Left colon (tissue), 2 donors: ENCODE measurements around the gene NSDHL. TPM values are rescaled to one million over a fixed set of nuclear protein-coding genes. Genes with fewer than 3 reads are reported as not detected.
"Not testable (repeated sequence)": the region's sequence is repeated elsewhere in the genome, so short reads cannot be mapped to it uniquely, and the experiment has no call there.

Experiments used
- ATAC-seq: fragments of 200-7000 bp; cut with Tn5 transposase; one replicate; pipeline ENCODE4 v1.9.1; 2020; ENCODE audit warnings: mild to moderate bottlenecking, moderate library complexity
- DNase-seq, 2 donors: peaks; one replicate each; pipeline ENCODE4 v3.0.0-alpha.2; 2020
- intact Hi-C, 2 donors: fragments of 100-400 bp; cut with DNase I in 1 of 2; cut with micrococcal nuclease in 1 of 2; formaldehyde crosslinking; loops; one replicate each; pipeline versions ENCODE4 v1.11.2 to v1.14.0; 2022; cut with DNase I, micrococcal nuclease
- long read RNA-seq: library from polyadenylated mRNA; unstranded; transcript quantifications from one replicate; pipeline ENCODE4 v2.0.0, GENCODE V29; 2021
- total RNA-seq, 2 donors: library from RNA; stranded (reverse); fragmentation: NEBNext Ultra II Directional; extraction: Animal tissue kit (Norgen Biotek cat#: 25700); gene quantifications; one replicate each; pipeline ENCODE4 v1.2.1, GENCODE V29; 2021
- donor health status: DM: no; HTN: no; CAD: no.
- donor health status: DM: yes; HTN: yes; CAD: no.

NSDHL gene
- 10 to 100 TPM; 17.3 to 36.2 TPM for total RNA-seq
- long read RNA-seq, transcript NSDHL-203 (9 exons, 1,630 nt): minor isoform, 16 of 75 reads
- long read RNA-seq, transcript NSDHL-201 (8 exons, 1,929 nt): major isoform, 54 of 75 reads
- long read RNA-seq, partial matches to known transcripts: 0 of 75 reads
- long read RNA-seq, other reads (novel, unspliced or antisense): 5 of 75 reads

- DNase-seq (peak; percentile 93 to 96), ATAC-seq (peak; percentile 97)
- intact Hi-C loops: no loop called here
These were observed at the start of gene NSDHL, which contains the start of gene CETN2 for GRCh38 chrX:152830312-152831305. Gene NSDHL (plus strand): TSS chrX:152831063. CDS start chrX:152846325, 15,262 bp downstream. Gene CETN2 (minus strand): TSS chrX:152830757. CDS start chrX:152830710, 47 bp downstream.

- DNase-seq, intact Hi-C loops: not testable (repeated sequence)
- peak; percentile 48 for ATAC-seq
These were observed 43.8 kb upstream of the NSDHL start for GRCh38 chrX:152787062-152787461.

- intact Hi-C loops: no loop called here
- ATAC-seq (no peak), DNase-seq (no peak)
These were observed 31.9 kb upstream of the NSDHL start for GRCh38 chrX:152798945-152799344.

DNA sequence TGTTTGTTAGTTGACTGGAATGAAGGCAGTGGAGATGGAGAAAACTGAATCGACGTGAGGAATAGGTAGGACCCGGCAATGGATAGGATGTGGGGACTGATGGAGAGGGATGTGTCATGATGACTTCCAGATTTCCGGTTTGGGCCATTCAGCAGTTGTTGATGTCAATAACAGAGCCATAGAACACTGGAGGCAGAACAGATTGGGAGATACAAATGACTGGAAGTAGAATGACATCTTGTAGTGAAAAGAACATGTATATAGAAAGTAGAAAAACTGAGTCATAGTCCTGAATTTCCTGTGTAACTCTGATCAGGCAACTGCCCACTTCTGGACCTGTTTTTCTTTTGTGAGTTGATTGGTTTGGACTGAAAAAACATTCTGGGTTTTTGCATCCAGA is 24.8 kb upstream of the NSDHL start:
- intact Hi-C loops: no loop called here
- DNase-seq (no peak), ATAC-seq (no peak)

DNA sequence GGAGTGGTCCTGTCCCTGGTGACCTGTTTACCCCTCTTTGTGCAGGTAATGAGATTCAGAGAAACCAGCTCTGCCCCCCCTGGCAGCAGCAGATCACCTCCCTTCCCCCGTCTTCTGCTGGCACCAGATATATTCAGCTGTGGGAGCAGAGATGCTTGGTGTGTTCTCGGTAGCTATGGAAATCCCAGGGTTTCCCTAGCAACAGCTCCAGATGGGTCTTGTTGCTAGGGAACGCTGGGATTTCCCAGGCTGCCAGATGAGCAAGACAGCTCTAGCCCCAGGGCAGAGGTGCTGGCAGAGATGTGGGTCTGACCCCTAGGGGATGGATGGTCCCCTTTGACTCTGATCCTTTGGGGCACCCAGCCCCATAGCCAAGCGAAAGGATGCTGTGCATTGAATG is 20.5 kb upstream of the NSDHL start:
- ATAC-seq (no peak), DNase-seq (no peak)
- intact Hi-C loops: no loop called here

DNA sequence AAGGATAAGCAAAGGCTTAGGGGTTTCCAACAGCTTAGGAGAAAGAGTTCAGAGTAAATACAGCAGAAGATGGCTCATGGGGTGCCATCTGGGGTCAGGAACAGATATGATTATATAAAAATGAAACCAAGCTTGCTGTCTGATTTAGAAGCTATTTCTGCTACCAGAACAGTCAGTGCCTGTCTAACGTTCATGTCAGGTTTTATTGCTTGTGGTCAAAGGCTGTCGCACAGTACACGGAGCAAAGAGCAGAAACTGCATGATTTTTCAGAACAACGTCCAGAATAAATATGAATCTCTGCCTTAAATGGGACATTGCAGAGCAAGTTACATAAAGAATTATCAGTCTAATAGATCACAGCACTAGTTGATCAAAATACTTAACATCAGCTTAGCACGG is 17.7 kb upstream of the NSDHL start:
- intact Hi-C loops: no loop called here
- ATAC-seq: peak; percentile 91
- DNase-seq: no peak

- ATAC-seq (peak; percentile 20), DNase-seq (no peak)
- intact Hi-C loops: no loop called here
These were observed 16.8 kb upstream of the NSDHL start for GRCh38 chrX:152814048-152814447.

GRCh38 chrX:152817078-152817764 is 13.6 kb upstream of the NSDHL start:
- ATAC-seq (peak; percentile 62), DNase-seq (peak in 1 of 2 donors; percentile 35)
- intact Hi-C loops: no loop called here

DNA sequence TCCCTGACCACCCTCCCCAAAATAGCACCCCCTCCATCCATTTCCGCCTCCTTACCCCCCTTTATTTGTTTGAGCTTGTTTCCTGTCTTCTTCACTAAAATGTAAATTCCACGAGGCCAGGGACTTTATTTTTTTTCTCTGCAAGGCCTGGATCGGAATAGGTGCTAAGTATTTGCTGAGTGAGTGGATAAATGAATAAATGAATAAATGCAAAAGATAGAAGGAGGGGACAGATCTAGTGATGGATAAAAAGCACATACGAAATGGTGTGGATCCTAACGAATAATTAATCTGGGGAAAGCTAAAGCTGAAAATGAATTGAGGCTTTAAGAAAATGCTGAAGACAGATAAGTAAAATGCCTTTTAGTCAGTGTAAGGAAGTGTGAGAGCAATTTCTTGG is 12.5 kb upstream of the NSDHL start:
- DNase-seq: no peak
- no peak for ATAC-seq
- intact Hi-C loops: no loop called here

DNA sequence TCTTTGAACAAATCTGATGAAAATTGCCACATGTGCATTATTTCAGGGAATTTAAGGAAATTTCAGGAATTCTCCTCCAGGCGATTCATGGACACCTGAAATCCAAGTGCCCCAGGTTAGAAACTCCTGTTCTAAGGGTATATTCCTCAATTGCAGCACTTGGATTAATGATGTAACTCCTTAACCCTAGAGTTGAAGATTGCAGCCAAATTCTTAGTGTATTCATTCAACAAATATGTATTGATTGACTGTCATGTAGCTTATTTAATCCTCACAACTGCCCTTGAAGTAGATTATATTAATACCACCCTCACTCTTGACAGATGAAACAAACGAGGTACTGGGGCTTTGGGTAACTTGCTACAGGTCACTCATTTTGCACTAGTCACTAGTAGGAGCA is 11.6 kb upstream of the NSDHL start:
- no peak for DNase-seq
- no peak for ATAC-seq
- intact Hi-C loops: no loop called here

- no peak for DNase-seq
- intact Hi-C loops: no loop called here
These were observed 11.1 kb upstream of the NSDHL start for GRCh38 chrX:152819732-152820131.

GRCh38 chrX:152821145-152821765 is 9.6 kb upstream of the NSDHL start:
- intact Hi-C loops: no loop called here
- DNase-seq (peak in 1 of 2 donors; percentile 38), ATAC-seq (peak; percentile 63)

More at GRCh38 chrX:152819732-152820131, 11.1 kb upstream of the NSDHL start:
- no peak for ATAC-seq

DNA sequence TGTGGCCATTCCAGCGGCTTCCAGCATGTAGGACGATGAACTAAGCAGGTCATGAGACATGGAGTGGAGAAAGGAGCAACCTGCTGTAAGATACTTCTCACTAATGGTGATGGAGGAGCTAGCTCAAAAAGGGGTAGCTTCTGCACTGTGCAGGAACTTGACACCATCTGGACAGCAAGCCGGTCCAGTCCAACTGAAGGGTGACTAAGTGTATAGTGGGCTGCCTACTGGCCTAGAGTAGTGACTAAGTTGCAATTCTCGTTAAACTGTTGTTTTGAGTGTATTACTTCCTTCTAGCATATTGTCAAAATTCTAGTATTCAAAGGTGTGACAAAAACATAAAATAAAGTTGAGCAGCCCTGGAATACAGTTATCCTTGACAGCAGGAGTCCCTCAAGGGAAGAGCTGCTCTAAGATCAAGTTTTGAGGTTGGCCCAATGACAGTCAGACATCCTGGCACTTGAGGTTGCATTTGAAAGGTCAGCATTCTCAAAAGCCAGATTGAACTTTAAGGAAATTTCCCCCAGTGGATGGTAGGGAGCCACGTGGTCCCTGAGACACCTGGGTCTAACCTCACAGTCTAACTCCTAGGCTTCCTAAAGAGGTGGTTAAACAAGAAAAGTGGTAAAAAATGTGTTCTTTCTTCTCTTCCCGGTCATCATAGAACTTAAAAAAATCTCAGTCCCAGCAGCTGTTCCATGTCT is 8.3 kb upstream of the NSDHL start:
- no peak for ATAC-seq
- no peak for DNase-seq
- intact Hi-C loops: no loop called here

GRCh38 chrX:152823657-152824056 is 7.2 kb upstream of the NSDHL start:
- no peak for DNase-seq
- no peak for ATAC-seq
- intact Hi-C loops: no loop called here

DNA sequence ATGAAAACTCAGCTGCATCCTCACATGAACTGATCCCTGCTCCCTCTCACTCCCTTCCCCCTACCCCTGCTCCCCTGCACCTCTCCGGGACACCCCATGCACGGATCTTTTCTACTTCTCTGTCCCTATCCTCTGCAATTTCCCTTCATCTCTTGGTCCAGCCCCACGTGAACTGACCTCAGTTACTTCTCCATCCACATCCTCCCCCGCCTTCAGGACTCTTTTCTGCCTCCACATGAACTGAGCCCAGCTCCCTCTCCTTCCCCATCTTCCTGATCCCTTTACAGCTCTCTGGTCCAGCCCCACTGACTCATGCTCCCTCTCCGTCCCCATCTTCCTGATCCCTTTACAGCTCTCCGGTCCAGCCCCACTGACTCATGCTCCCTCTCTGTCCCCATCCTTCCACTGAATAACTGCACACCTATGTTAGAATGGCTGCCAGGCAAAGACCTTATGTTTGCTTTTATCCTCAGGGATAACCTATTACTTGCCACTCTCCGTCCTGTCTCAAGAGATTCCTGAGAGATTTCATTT is 6.0 kb upstream of the NSDHL start:
- no peak for DNase-seq
- intact Hi-C loops: no loop called here
- no peak for ATAC-seq

DNA sequence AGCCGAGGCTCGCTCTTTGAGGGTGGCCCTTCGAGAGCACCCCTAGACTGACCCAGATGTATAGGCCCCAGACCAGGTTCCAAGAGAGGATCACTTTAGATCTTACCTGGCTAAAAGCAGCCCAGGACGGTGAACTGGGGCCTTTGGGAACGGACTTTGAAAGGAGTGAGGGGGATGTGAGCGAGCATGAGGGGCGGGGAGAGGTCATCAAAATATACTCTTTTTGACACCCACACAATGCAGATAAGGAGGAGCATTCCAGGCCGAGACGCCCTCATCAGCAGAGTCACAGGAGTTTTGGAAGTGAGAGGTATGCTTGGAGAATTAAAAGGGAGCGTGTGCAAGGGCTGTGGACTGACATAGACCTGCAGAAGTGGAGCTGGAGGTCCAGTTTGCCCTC is 528 bp downstream of the NSDHL start:
- no peak for ATAC-seq
- intact Hi-C loops: no loop called here
- DNase-seq: no peak

- intact Hi-C loops: no loop called here
- ATAC-seq: no peak
- DNase-seq: no peak
These were observed 1.7 kb downstream of the NSDHL start for GRCh38 chrX:152832520-152832919.

GRCh38 chrX:152833378-152833777 is 2.5 kb downstream of the NSDHL start:
- intact Hi-C loops: no loop called here
- no peak for DNase-seq
- ATAC-seq: no peak
